ENCODE measurements around the gene CHAMP1. TPM values are rescaled to one million over a fixed set of nuclear protein-coding genes. Genes with fewer than 3 reads are reported as not detected.

CHAMP1 gene
- total RNA-seq, 1 donor from 2014 or later, result 23.2 TPM

DNA sequence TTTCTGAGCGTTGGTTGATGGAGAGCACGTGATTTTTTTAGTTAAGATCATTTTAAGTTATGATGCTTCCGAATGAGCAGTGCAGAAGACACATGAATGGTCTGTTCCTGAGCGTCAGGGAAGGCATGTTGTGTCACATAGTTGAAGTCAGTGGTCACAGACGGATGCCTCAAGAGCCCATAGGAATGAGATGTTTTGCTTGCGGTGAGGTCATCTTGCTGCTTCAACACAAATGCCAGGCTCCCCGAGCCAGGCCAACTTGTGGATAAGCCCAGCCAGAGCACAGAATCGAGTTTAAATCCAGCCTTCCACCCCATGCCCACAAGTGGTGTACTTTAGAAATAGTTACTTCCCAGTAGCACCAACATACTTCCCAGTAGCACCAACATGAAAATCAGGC is 27.5 kb upstream of the CHAMP1 start:
- DNase-seq (ENCODE audit: extremely low spot score, unreplicated experiment), result no peak
- no peaks in the 10 kb centered on the region for H3K27me3 Mint-ChIP-seq (ENCODE audit: unreplicated experiment)
- H3K4me3 Mint-ChIP-seq (ENCODE audit: unreplicated experiment), result no peak overlapping the region

GRCh38 chr13:114288157-114288591 is 26.1 kb upstream of the CHAMP1 start:
- DNase-seq (ENCODE audit: extremely low spot score, unreplicated experiment), result no peak
- Mint-ChIP-seq H3K9me3 (ENCODE audit: unreplicated experiment) (no peaks in the 10 kb centered on the region), H3K4me1 (ENCODE audit: unreplicated experiment) (peaks cover 15% of the 10 kb centered on the region), H3K4me3 (ENCODE audit: unreplicated experiment) (no peak overlapping the region), H3K27me3 (ENCODE audit: unreplicated experiment) (no peaks in the 10 kb centered on the region), H3K27ac (ENCODE audit: unreplicated experiment) (peak overlapping the region; percentile 10), H3K36me3 (ENCODE audit: unreplicated experiment) (peaks cover 39% of the 10 kb centered on the region)
- TF ChIP-seq, protein P1, sequence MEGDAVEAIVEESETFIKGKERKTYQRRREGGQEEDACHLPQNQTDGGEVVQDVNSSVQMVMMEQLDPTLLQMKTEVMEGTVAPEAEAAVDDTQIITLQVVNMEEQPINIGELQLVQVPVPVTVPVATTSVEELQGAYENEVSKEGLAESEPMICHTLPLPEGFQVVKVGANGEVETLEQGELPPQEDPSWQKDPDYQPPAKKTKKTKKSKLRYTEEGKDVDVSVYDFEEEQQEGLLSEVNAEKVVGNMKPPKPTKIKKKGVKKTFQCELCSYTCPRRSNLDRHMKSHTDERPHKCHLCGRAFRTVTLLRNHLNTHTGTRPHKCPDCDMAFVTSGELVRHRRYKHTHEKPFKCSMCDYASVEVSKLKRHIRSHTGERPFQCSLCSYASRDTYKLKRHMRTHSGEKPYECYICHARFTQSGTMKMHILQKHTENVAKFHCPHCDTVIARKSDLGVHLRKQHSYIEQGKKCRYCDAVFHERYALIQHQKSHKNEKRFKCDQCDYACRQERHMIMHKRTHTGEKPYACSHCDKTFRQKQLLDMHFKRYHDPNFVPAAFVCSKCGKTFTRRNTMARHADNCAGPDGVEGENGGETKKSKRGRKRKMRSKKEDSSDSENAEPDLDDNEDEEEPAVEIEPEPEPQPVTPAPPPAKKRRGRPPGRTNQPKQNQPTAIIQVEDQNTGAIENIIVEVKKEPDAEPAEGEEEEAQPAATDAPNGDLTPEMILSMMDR (IDR thresholded peaks at IDR 0.05), result no peak

More for the DNA sequence above, 27.5 kb upstream of the CHAMP1 start:
- Mint-ChIP-seq H3K36me3 (ENCODE audit: unreplicated experiment) (peaks cover 37% of the 10 kb centered on the region), H3K9me3 (ENCODE audit: unreplicated experiment) (no peaks in the 10 kb centered on the region), H3K4me1 (ENCODE audit: unreplicated experiment) (peaks cover 21% of the 10 kb centered on the region), H3K27ac (ENCODE audit: unreplicated experiment) (no peak overlapping the region)
- TF ChIP-seq, protein P1 (IDR thresholded peaks at IDR 0.05), result no peak

DNA sequence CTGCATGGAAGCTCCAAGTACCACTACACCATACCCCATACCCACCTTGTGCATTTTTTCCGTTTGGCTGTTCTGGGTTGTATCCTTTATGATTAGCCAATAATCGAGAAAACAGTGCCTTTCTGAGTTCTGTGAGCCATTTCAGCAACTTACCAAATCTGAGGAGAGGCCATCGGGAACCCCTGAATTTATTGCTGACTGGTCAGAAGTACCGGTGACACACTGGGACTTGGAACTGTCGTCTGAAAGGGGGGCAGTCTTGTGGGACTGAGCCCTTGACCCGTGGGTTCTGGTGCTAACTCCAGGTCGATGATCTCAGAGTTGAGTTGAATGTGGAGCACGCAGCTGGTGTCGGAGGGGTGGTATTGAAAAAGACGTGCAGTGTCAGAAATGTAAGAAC is 17.9 kb upstream of the CHAMP1 start:
- Mint-ChIP-seq H3K27me3 (ENCODE audit: unreplicated experiment) (no peaks in the 10 kb centered on the region), H3K4me1 (ENCODE audit: unreplicated experiment) (no peaks in the 10 kb centered on the region), H3K36me3 (ENCODE audit: unreplicated experiment) (peaks cover 27% of the 10 kb centered on the region), H3K9me3 (ENCODE audit: unreplicated experiment) (no peaks in the 10 kb centered on the region), H3K4me3 (ENCODE audit: unreplicated experiment) (no peak overlapping the region), H3K27ac (ENCODE audit: unreplicated experiment) (no peak overlapping the region)
- TF ChIP-seq, protein P1 (IDR thresholded peaks at IDR 0.05), result no peak
- no peak for DNase-seq (ENCODE audit: extremely low spot score, unreplicated experiment)

DNA sequence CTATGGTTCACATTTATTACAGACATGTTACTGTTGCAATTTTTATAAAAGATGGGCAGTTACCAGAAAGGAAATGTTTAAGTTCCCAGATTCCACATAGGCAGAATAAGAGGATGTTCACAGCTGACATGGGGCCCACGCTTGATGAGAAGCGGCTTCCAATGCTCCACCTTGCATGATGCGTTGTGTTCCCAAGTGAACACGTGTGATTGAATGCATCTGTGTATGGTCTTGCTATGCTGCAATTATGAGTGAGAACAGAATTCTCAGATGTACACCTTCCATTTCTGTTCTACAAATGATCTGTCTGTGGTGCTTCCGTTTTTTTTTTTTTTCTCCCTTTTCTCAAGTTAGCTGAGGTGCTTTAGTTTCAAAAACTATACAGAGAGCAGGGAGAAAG is 17.4 kb upstream of the CHAMP1 start:
- TF ChIP-seq, protein P1 (IDR thresholded peaks at IDR 0.05), result no peak
- no peak for DNase-seq (ENCODE audit: extremely low spot score, unreplicated experiment)
- peaks cover 28% of the 10 kb centered on the region for H3K36me3 Mint-ChIP-seq (ENCODE audit: unreplicated experiment)
- no peaks in the 10 kb centered on the region for H3K27me3 Mint-ChIP-seq (ENCODE audit: unreplicated experiment)
- H3K4me1 Mint-ChIP-seq (ENCODE audit: unreplicated experiment), result no peaks in the 10 kb centered on the region
- H3K27ac Mint-ChIP-seq (ENCODE audit: unreplicated experiment), result no peak overlapping the region
- no peaks in the 10 kb centered on the region for H3K9me3 Mint-ChIP-seq (ENCODE audit: unreplicated experiment)
- H3K4me3 Mint-ChIP-seq (ENCODE audit: unreplicated experiment), result no peak overlapping the region

DNA sequence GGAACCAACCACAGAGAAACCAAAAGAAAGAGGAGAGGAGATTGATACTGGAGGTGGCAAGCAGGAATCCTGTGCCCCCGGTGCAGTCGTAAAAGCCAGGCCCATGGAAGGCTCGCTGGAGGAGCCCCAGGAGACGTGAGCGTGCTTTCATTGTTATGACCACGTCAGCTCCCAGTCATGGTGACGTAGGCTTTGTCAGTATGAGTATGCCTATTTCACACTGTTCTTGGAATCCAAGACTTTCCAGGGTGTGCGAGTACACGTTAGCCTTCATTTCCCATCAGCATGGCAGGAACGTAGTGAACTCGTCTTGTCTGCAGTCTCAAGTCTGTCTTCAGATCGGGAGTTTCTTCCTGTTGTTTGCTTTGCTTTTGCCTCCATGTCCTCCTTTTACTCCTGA is 15.4 kb upstream of the CHAMP1 start:
- no peak overlapping the region for H3K27ac Mint-ChIP-seq (ENCODE audit: unreplicated experiment)
- H3K4me1 Mint-ChIP-seq (ENCODE audit: unreplicated experiment), result no peaks in the 10 kb centered on the region
- TF ChIP-seq, protein P1 (IDR thresholded peaks at IDR 0.05), result no peak
- no peaks in the 10 kb centered on the region for H3K9me3 Mint-ChIP-seq (ENCODE audit: unreplicated experiment)
- no peaks in the 10 kb centered on the region for H3K27me3 Mint-ChIP-seq (ENCODE audit: unreplicated experiment)
- H3K36me3 Mint-ChIP-seq (ENCODE audit: unreplicated experiment), result peaks cover 31% of the 10 kb centered on the region
- H3K4me3 Mint-ChIP-seq (ENCODE audit: unreplicated experiment), result no peak overlapping the region
- no peak for DNase-seq (ENCODE audit: extremely low spot score, unreplicated experiment)

Measured in osteocyte (in vitro differentiated cells).